ENCODE measurements around the gene RNU5D-1. TPM values are rescaled to one million over a fixed set of nuclear protein-coding genes. Genes with fewer than 3 reads are reported as not detected.

Gene RNU5D-1
- total RNA-seq, 2 donors from 2014 or later: not detected

Other genes with a start within 250 kb of the RNU5D-1 start
- gene TMEM53, start 56.7 kb downstream of the RNU5D-1 start, total RNA-seq: 1 to 10 TPM; 3.5 to 4.2 TPM
- gene ARMH1, start 56.5 kb downstream of the RNU5D-1 start, total RNA-seq: 10 to 100 TPM; 10.7 to 65.8 TPM
- gene KIF2C, start 8.7 kb upstream of the RNU5D-1 start, total RNA-seq: 100 to 1,000 TPM in 1 of 2 donors, 10 to 100 TPM in 1; 93.4 to 124 TPM
- gene RPS8, start 44.4 kb upstream of the RNU5D-1 start, total RNA-seq: 1,000 to 10,000 TPM; 2,475 to 3,183 TPM
- 1 to 10 TPM in 1 of 2 donors, under 1 TPM in 1; 0.97 to 2.0 TPM for gene BEST4, start 57.0 kb upstream of the RNU5D-1 start, total RNA-seq
- 10 to 100 TPM; 58.7 to 92.0 TPM for gene PLK3, start 69.2 kb upstream of the RNU5D-1 start, total RNA-seq
- gene DYNLT4, start 76.2 kb upstream of the RNU5D-1 start, total RNA-seq: 1 to 10 TPM in 1 of 2 donors, under 1 TPM in 1; 0.56 to 1.2 TPM
- gene BTBD19, start 77.4 kb upstream of the RNU5D-1 start, total RNA-seq: 10 to 100 TPM; 15.9 to 62.7 TPM
- 1 to 10 TPM in 1 of 2 donors, under 1 TPM in 1; 0.64 to 1.1 TPM for gene PTCH2, start 112.1 kb upstream of the RNU5D-1 start, total RNA-seq

Measured in activated T-helper 17 cell treated with anti-CD3 and anti-CD28 coated beads, Interleukin-2, amount 50 U/mL, for 72 hours (primary cell).